Measurements from ENCODE around the gene AKAP12.

Gene AKAP12

DNA sequence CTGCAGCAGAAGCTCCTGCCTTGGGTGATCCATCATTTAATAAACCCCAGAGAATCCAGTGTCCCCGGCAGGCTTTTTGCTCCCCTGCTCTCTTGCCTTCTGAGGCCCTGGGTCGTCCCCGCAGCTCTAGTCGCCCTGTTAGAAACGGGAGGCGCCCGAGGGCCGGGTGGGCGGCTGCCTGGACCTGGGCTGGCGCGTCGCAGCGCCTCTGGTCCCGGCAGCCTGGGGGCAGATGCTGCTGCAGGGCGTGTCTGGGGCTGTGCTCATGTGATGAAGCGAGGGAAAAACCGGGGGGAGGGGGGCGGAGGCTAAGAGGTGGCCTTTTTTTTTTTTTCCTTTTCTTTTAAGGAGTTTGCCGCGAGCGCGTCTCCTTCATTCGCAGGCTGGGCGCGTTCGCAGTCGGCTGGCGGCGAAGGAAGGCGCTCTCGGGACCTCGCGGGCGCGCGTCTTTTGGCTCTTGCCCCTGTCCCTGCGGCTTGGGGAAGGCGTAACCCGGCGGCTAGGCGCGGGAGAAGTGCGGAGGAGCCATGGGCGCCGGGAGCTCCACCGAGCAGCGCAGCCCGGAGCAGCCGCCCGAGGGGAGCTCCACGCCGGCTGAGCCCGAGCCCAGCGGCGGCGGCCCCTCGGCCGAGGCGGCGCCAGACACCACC, 394 bp downstream of the AKAP12 start:
- DNase-seq: peak; percentile 49

DNA sequence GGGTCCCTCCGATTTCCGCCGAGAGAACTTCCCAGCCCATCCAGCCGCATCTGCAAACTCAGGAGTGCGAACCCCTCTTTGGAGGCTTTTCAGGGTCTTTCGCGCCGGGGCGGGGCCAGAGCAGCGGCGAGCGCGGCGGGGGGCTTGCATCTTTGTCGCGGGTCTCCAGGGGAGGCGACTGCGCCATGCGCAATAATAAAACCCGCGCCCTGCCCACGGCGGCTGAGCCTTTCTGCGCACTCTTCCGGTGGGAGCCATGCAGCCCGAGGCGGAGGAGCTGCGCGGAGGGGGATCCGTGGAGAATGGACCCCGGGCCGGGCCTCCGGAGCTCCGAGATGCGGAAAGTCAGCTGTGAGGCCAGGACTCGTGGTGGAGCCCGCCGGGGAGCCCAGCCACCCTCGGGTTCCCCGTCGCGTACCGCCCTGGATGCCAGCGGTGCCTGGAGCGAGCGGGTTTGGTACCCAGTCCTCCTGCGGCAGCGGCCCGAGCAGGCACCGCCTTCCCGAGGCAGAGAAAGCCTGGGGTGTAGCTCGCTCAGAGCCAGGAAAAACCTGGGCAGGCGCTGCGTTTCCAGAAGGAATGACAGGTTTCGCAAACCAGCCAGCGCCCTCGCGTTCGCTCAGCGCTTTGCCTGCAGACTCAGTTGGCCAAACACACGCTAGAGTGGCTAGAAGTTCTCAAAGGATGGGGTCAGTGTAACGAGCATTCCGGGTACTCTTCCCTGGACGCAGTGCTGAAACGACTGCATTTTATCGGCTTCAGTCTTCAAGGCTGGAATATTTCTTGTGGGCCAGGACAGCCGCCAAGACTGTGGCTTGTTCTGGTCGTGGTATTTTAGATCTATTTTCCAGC, 1.2 kb downstream of the AKAP12 start:
- no peak for DNase-seq

- no peak for DNase-seq
These were observed 2.1 kb downstream of the AKAP12 start for GRCh38 chr6:151241853-151242252.

DNA sequence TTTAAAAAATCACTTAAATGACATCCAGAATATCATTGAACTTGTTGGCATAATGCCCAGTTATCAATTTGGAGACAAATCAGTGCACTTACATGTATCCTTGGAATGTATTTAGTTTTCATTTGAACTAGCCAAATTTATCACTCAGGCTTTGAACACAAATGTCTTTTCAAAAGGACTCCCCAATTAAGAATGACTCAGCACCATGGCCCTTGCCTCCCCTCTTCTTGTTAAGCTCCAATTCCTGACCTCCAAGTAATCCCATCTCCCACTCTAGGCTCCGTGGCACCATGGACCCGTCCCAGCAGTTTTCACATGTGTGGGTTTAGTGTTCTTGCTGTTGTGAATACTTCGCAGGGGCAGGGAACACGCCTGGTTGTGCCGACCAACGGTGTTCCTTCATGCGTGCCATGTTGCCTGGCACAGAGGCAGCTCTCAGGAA, 2.7 kb downstream of the AKAP12 start:
- no peak for DNase-seq

GRCh38 chr6:151243481-151243880, 3.7 kb downstream of the AKAP12 start:
- no peak for DNase-seq

DNA sequence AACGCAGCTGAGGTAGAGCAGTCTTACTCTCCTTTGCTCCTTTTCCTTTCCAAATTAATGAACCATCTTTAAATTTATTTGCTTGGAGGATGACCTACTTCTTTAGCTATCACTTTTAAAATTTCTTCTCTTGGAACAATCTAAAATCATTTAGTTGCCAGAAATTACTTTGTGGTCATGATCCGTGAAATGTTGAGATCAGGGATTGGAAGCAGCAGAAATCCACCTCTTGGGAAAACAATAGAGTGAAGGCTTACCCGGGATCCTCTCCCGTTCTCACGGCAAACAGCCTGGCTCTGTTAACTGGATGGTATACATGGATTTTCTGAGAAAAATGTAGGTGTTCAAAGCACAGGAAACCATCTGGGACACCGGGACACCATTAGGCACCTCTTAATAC, 7.7 kb downstream of the AKAP12 start:
- DNase-seq: no peak

GRCh38 chr6:151248295-151248694, 8.5 kb downstream of the AKAP12 start:
- no peak for DNase-seq

- DNase-seq: no peak
These were observed 12.9 kb downstream of the AKAP12 start for GRCh38 chr6:151252634-151253033.

DNA sequence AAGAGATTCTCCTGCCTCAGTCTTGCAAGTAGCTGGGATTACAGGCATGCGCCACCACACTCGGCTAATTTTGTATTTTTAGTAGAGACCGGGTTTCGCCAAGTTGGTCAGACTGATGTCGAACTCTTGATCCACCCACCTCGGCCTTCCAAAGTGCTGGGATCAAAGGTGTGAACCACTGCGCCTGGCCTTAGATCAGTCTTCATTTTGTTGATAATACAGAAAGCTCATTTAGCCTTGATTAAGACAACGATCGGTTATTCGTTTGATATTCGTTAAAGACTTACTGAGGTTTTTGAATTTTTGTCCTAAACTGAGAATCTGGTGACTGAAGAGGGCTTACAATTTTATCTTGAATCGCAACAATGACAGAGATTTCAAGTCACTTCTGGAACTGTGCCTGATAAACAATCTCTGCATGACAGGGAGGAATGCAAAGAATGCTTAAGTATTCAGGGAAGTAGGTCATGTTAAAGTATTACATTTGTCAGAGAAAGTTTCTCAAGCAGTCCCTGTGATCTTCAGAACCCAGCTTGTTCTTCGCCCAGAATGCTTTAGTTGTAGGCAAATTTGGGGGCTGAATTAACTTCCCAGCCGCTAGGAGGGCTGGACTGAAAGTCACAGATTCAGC, 14.8 kb downstream of the AKAP12 start:
- no peak for DNase-seq

GRCh38 chr6:151255811-151256210, 16.0 kb downstream of the AKAP12 start:
- no peak for DNase-seq

GRCh38 chr6:151257985-151258445, 18.2 kb downstream of the AKAP12 start:
- no peak for DNase-seq

- DNase-seq: no peak
These were observed 20.4 kb downstream of the AKAP12 start for GRCh38 chr6:151260205-151260604.

DNA sequence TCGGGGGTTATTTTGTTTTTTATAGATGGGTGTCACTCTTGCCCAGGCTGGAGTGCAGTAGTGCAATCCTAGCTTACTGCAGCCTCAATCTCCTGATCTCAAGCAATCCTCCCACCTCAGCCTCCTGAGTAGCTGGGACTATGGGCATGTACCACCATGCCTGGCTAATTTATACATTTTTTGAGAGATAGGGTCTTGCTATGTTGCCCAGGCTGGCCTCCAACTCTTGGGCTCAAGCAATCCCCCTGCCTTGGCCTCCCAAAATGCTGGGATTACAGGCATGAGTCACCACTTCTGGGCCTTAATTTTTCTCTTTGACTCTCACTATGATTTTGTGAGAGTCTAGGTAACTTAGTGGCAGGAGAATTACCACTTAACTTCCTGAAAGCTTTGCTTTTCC, 23.3 kb downstream of the AKAP12 start:
- no peak for DNase-seq

GRCh38 chr6:151263967-151264366, 24.2 kb downstream of the AKAP12 start:
- no peak for DNase-seq

DNA sequence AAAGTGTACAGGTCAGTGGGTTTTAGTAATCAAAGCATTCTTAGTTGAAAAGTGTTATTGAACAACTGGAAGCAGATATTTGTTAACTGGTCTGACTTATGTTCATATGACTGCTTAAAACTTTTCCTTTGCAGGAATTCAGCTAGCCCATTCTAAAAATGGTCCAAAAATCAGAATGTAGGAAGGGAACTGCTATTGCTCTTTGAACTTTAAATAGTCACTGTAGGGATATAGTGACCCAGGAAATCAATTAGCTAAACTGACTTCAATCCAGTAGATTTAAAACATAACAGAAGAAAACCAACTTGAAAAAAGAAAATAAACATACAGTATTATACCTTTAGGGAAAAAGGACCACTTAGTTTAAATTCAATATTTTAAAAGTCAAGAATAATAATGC, 25.5 kb downstream of the AKAP12 start:
- DNase-seq: no peak

DNA sequence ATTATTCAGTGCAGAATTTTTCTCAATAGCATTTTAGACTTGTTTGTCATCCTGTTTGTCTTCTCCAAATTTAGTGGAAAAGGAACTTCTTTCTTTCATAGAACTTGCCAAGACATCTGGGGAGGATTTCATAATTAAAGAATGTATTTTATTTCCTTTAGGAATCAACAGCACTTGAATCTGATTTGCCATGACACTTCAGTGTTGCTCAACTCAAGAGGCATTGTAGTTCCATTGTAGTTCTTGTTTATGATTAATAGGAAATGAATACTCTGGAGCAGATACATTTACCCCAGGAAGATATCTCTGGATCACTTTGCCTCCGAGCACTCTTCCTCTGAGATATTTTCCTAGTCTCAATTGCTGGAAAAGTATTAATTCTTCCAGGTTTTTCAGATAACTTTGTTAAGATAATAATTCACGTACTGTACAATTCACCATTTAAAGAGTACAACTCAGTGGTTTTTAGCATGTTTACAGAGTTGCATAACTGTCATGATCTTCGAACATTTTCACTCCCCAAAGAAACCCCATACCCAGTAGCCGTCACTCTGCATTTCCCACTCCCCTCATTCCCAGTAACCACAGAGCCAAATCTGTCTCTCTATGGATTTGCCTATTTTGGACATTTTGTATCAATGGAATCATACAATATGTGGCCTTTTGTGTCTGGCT, 29.7 kb downstream of the AKAP12 start:
- no peak for DNase-seq

GRCh38 chr6:151275121-151275520, 35.4 kb downstream of the AKAP12 start:
- no peak for DNase-seq

- DNase-seq: no peak
These were observed 35.8 kb downstream of the AKAP12 start for GRCh38 chr6:151275566-151275965.

DNA sequence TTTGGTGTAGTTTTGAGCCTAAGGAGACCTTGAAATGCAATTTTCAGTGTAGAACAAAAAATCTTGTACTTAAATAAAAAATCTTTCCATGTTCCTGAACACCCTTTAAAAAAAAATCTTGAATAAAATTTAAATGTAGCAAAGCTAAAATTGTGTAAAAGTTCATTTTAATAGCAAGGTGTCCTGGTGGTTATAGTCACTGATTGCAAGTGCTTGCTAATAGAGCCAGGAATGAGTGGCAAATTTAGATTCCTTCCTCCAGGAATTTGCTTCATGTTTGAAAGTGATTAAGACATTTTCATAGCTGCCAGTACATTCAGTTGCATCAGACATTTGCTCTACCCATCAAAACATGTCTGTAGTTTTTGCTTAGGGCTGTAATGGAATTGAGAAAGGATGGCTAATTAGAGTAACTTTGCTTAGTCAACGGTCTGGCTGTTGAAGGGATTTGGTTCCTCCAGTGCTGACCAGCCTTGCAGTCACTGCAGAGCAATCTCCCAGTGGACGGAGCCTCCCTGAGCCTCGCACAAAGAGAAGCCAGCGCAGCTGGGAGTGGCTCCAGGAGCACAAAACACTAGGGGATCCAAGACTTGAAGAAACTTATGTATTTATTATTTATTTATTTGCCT, 36.5 kb downstream of the AKAP12 start:
- DNase-seq: no peak

GRCh38 chr6:151279891-151280290, 40.1 kb downstream of the AKAP12 start:
- DNase-seq: no peak

- DNase-seq: no peak
These were observed 41.1 kb downstream of the AKAP12 start for GRCh38 chr6:151280859-151281258.

DNA sequence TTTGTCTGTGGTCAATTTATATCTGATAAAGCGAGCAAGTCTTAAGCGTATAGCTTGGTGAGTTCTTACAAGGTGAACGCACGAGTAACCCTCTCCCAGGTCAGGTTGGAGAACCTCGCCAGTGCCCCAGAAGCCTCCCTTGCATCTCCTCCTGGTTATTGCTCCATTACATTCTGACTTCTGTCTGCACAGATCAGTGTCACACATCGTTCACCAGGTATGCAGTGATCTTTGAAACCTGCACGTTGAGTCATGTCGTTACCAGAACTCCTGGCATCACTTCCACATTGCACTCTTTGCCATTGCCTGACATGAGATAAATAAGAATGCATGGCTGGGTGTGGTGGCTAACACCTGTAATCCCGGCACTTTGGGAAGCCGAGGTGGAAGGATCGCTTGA, 44.2 kb downstream of the AKAP12 start:
- no peak for DNase-seq

GRCh38 chr6:151284548-151285017, 44.8 kb downstream of the AKAP12 start:
- DNase-seq: peak; percentile 49
